GM18526 (cell line): ENCODE results near the gene HSPA12B.

ENCODE experiments used
- POLR2A ChIP-seq: IDR thresholded peaks from 3 replicates; pipeline ENCODE4 v1.6.1; 2011; ENCODE audit not compliant: insufficient read length; ENCODE audit errors: extremely low read depth

HSPA12B gene

GRCh38 chr20:3731944-3732326, 550 bp upstream of the HSPA12B start:
- no peak for TF ChIP-seq POLR2A

DNA sequence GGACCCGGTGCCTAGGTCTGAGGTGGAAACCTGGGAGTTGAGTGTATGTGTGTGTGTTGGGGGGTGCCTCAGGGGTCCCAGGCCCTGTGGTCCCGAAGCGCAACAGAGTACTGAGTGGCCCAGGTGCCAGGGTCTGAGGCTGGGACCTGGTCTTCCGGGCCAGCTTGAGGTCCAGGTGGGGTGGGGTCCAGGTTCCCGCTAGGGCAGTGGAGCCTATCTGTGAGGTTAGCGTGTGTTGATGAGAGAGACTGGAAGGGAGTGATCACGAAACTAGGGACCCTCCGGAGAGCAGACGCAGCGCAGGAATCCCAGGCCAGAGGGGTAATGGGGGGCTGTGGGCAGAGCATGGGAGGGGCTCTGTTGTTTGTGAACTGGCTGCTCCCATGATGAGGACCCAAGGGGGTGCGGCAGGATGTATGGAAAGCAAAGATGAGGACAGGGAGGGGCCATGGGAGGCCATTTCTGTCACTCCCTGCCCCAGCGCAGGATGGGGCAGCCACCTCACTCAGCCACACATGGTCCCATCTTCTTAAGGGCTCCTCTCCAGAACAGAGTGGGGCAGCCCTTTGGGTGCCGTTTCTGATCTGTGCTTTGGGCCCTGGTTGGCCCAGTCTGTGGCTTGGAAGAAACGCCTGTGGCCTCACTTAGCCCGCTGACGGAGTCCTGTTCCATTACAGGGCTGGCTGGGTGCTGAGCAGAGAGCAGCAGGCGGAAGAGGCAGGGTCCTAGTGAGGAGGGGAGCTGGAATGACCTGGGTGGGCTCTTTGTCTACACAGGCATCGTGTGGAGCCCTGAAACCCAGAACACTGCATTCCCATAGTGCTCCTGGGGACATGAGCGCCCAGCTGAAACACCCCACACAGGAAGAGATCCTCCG, 872 bp downstream of the HSPA12B start:
- no peak for TF ChIP-seq POLR2A

DNA sequence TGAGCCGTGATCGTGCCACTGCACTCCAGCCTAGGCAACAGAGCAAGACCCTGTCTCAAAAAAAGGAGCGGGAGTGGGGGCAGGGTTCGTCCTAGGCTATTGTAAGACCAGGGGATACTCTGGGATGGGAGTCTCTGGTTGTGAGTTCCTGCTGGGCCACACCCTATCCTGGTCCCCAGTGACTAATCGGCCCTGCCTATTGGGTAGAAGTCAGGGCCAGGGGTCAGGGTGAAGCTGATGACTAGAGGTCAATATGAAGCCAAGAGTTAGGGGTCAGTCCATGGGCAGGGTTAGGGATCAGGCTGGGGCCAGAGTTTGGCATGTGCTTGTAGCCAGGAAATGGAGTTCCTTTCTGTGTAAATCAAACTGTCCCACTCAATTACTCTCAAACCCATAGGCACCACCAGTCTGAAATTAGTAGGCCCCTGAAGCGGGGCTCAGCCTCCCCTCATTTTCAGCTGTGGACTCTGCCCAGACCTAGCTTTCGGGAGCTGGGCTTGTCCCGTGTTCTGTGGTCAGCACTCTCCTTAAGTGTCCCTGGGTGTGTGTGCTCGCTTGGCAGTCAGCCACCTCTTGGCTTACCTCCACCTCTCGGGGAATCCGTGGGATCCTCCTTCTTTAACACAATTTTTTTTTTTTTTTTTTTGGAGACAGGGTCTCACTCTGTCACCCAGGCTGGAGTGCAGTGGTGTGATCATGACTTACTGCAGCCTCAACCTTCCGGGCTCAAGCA, 1.8 kb downstream of the HSPA12B start:
- TF ChIP-seq POLR2A, result no peak

DNA sequence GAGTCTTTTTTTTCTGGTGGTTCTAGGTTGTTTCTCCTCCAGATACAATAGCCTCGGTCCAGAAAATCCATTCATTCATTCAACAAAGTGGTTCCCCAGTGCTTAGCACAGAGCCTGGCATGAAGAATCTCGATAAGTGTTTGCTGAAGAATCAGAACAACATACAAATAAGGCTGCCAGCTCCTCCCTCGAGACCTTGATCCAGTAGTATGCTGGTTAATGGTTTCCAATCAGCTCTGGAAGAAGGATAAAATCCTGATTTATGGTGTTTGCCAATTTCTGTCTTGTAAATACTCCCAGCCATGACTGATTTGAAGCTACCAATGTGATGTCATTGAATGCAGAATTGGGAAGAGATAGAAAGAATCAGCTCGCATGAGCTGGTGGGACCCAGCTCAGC, 3.3 kb downstream of the HSPA12B start:
- no peak for TF ChIP-seq POLR2A

- no peak for TF ChIP-seq POLR2A
Measured at GRCh38 chr20:3738111-3739053, 5.9 kb downstream of the HSPA12B start.

- no peak for TF ChIP-seq POLR2A
Measured at GRCh38 chr20:3739054-3739925, 6.8 kb downstream of the HSPA12B start.

DNA sequence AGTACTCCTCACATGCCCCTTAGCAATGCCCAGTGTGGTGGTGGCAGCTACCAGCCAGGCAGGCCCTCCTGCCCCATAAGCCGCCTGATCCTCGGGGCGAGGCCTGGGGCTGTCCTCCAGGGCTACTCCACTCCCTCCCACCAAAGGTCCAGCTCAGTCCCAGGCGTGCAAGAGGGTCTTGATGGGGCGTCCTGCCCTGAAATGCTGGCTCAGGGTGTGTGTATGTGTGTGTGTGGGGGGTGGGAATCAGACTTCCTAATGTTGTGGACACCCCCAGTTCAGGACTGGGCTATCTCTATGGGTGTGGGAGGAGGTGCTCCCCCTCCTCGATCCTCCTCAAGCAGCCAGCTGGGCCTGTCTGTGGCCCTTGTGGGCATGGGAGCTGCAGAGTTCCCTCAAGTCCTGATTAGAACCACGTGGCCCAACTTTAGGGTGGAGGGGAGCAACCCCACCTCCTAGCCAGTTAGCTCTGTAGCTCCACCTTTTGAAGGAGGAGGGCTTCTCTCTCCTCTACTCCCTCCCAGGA, 7.5 kb downstream of the HSPA12B start:
- no peak for TF ChIP-seq POLR2A

- no peak for TF ChIP-seq POLR2A
Measured at GRCh38 chr20:3740615-3741301, 8.3 kb downstream of the HSPA12B start.

DNA sequence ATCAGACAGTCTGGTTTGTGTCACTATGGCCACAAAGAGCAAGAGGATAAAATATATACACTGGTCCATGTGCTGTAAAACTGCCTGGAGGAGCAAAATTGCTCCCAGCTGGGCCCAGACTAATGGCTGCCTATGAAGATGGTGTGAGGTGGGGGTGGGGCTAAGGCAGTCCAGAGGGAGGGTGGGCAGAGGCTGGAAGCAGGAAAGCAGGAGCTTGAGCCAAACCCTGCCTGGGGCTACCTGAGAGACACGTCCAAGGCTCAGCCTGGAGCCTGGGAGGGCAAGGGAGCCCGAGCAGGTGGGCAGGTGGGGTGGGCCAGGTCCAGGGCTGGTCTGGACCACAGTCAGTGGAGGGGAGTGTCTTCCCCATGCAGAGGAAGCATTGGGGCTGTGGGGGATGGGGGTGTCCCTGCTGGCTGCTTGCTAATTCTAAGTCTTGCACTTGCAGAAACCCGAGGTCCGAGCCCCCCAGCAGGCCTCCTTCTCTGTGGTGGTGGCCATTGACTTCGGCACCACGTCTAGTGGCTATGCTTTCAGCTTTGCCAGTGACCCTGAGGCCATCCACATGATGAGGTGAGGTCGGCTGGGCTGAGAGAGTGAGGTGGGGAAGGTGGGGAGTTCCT, 9.5 kb downstream of the HSPA12B start:
- no peak for TF ChIP-seq POLR2A

DNA sequence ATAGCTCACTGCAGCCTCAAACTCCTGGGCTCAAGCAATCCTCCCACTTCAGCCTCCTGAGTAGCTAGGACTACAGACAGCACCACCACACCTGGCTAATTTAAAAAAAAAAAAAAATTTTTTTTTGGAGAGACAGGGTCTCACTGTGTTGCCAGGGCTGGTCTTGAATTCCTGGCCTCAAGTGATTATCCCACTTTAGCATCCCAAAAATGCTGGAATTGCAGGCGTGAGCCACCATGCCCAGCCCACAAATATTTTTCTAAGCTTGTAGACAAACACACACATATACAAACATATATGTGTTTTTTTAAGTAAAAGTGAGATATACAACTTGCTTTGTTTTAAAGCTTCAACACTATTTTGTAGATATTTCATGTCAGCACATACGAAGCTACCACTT, 10.8 kb downstream of the HSPA12B start:
- no peak for TF ChIP-seq POLR2A

DNA sequence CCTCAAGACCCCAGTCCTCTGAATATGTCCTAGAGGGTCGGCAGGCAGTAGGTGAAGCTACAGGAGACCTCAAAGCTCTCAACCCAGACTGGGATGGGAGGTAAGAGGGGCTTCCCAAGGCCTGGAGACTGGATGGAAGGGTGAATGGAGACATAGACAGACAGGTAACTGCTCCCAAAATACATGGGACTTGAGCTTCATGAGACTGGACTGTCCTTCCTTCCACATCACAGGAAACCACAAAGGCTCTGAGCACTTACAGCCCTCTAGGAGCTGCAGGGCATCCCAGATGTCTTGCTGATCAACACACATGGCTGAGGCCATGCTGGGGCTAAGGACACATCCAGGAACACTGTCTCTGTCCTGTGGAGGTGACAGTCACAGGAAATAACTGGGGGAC, 11.6 kb downstream of the HSPA12B start:
- no peak for TF ChIP-seq POLR2A

- no peak for TF ChIP-seq POLR2A
Measured at GRCh38 chr20:3744806-3745685, 12.6 kb downstream of the HSPA12B start.
